GM13977 (cell line): Measurements from ENCODE around the gene SPRY4.

Experiments used
- DNase-seq: peaks from one replicate; pipeline ENCODE4 v3.0.0; 2012; ENCODE audit warnings: low spot score
- in situ Hi-C: fragments of 300-500 bp; cut with MboI; formaldehyde crosslinking; loops from one replicate; pipeline ENCODE4 v1.12.0; 2022; ENCODE audit warnings: low sequenced_read_pairs, low pct_unique_long_range_greater_than_20kb, mixed read lengths, inconsistent platforms; ENCODE audit not compliant: unreplicated experiment
- TF ChIP-seq, protein P1 (sequence below): IDR thresholded peaks from 2 replicates; pipeline ENCODE4 v1.5.1; 2012; ENCODE audit warnings: mild to moderate bottlenecking, control low read depth; ENCODE audit not compliant: insufficient read depth; ENCODE audit errors: extremely low read depth, missing control alignments

The SPRY4 gene

DNA sequence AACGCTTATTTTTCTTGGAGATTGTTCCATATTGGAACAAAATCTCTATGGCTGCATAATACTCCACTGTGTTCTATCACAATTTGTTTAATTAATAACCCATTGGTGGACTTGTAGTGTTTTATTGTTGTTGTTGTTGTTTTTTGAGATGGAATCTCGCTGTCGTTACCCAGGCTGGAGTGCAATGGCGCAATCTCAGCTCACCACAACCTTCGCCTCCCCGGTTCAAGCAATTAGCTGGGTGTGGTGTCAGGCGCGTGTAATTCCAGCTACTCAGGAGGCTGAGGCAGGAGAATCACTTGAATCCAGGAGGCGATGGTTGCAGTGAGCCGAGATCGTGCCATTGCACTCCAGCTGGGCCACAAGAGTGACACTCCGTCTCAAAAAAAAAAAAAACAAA is 38.7 kb downstream of the SPRY4 start:
- TF ChIP-seq, protein P1, sequence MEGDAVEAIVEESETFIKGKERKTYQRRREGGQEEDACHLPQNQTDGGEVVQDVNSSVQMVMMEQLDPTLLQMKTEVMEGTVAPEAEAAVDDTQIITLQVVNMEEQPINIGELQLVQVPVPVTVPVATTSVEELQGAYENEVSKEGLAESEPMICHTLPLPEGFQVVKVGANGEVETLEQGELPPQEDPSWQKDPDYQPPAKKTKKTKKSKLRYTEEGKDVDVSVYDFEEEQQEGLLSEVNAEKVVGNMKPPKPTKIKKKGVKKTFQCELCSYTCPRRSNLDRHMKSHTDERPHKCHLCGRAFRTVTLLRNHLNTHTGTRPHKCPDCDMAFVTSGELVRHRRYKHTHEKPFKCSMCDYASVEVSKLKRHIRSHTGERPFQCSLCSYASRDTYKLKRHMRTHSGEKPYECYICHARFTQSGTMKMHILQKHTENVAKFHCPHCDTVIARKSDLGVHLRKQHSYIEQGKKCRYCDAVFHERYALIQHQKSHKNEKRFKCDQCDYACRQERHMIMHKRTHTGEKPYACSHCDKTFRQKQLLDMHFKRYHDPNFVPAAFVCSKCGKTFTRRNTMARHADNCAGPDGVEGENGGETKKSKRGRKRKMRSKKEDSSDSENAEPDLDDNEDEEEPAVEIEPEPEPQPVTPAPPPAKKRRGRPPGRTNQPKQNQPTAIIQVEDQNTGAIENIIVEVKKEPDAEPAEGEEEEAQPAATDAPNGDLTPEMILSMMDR: no peak
- DNase-seq: no peak
- in situ Hi-C loops: no loop called here

DNA sequence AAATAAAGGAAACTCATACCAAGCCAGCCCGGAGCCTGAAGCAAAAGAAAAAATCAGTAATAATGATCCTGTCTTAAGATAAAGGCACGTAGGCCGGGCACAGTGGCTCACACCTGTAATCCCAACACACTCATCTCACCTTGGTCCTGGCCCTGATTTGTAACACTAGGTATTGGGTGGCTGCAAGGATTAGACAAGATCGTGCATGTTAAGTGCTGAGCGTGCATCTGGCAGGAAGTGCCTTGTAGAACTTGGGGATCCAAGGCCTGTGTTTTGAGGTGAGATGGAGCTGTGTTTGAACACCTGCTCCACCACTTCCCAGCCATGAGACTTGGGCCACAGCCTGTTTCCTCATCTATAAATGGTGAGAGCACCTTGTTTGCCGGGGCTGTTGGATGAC is 41.5 kb downstream of the SPRY4 start:
- no peak for DNase-seq
- in situ Hi-C loops: no loop called here
- TF ChIP-seq, protein P1: no peak

DNA sequence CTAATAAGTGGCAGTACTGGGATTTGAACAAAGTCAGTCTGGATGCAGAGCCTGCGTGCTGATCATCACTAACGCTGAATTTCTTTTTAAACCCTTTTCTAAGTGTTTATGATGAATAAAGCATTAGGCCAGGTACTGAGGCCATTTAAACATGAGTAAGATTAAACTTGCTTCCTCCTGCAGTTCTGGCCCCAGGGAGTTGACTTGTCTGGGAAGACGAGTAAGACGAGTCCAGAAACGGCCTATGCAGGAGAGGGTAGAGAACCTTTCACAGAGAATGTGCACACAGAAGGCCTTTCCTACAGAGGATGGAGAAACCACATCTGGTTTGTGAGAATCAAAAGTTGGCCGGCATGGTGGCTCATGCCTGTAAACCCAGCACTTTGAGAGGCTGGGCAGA is 42.9 kb downstream of the SPRY4 start:
- in situ Hi-C loops: no loop called here
- TF ChIP-seq, protein P1: no peak
- DNase-seq: no peak

DNA sequence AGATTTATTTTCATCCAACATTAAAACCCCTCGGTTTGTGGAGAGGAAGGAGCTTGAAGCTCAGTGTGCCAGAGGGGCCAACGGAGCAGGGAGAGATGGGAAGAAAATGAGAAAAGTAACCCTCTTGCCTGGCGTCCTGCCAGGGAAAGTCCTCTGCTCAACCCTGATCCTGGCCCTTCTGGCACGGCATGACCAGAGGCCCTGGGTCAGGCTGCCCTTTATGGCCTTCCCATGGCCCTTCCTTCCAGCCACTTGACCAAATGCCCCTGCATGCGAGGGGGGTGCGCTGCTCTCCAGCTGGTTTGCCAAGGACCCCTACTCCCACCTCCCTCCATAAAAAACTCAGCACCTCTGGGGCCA is 43.8 kb downstream of the SPRY4 start:
- TF ChIP-seq, protein P1: no peak
- in situ Hi-C loops: no loop called here
- no peak for DNase-seq

DNA sequence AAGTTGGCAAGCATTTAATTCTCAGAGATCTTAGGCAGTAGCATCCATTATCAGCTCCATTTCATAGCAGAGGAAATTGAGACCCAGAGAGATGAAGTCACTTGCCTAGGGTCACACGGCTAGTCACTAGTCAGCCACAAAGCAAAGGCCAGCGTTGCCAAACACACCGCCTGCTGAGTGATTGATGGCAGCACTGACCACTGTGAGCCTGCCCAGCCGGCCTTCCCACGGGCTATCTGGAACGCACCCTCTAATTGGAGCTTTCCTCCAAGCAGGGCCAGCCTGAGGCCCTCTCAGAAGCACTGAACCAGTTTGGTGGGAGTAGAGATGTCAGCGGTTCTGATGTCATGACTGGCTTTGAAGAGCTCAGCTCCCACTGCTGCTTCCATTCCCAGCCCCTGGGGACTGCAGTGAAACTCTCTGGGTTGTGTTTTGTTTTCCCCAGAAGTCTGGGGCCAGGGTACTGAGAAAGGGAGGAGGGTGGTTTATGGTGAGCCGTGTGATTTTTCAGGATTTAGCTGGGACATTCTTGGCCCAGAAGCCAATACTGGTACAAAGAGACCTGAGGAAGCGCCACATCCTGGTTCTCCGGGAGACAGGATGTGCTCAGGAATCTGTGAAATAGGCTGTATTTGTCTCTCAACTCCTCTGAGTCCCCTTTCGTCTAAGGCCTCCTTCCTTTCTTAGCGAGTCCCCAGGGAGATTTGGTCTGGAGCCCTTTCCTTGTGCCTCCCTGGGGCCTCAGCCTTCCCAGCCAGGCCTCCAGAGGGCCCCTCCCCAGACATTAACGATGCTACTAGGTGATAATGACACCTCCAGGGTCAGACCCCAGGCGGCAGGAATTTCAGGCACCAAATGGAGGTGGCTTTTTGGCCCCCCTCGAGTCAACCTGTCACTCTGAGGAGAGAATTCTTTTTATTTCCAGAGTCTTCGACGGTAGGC is 44.5 kb downstream of the SPRY4 start:
- in situ Hi-C loops: no loop called here
- no peak for DNase-seq
- TF ChIP-seq, protein P1: no peak

DNA sequence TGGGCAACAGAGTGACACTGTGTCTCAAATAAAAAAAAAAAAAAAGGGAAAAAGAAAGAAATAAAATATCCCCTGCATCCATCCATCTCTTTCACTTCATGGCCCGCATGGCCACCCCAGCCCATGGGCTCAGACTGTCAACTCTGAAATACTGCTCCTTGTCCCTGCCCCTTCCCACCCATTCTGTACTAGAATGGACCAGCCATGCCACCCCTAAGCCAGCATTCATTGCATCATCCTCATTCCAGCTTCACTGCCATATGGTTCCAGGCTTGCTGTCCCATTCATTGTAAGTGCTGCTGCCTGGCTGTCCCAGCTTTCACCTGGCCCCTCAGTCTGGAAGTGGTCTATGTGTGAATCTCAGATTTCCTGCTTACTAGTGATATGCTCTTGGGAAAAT is 46.2 kb downstream of the SPRY4 start:
- TF ChIP-seq, protein P1: no peak
- no peak for DNase-seq
- in situ Hi-C loops: no loop called here
